CD14-positive monocyte (primary cell): ENCODE results near the gene MAP1LC3C. TPM values are rescaled to one million over a fixed set of nuclear protein-coding genes. Genes with fewer than 3 reads are reported as not detected.

Experiments
- DNase-seq, 3 donors: peaks; one replicate each; pipeline ENCODE4 v3.0.0-alpha.2; 2011 to 2022
- H2AFZ ChIP-seq: 2 replicates; pipeline ENCODE4 v1.6.0; 2012; ENCODE audit warnings: mild to moderate bottlenecking, low read depth, low read length, inconsistent platforms; ENCODE audit not compliant: insufficient read depth, poor library complexity, severe bottlenecking
- H3K27ac ChIP-seq, 2 donors: 1 replicate in 1 of 2; 2 replicates in 1 of 2; pipeline ENCODE4 v1.5.1; 2012 to 2013; ENCODE audit warnings: low read length in 2 of 2, control low read depth in 1 of 2, inconsistent platforms in 1 of 2, low read depth in 1 of 2, mild to moderate bottlenecking in 1 of 2
- H3K27me3 ChIP-seq, 2 donors: one replicate each; pipeline versions ENCODE4 v1.6.0 to v1.6.1; 2011 to 2013; ENCODE audit warnings: low read length in 2 of 2; ENCODE audit not compliant: control insufficient read depth in 2 of 2, insufficient read depth in 2 of 2
- H3K36me3 ChIP-seq, 2 donors: replicated peaks in 1 of 2; 1 replicate in 1 of 2; 2 replicates in 1 of 2; pipeline versions ENCODE4 v1.5.1 to v1.6.1; 2012 to 2013; ENCODE audit warnings: low read length in 2 of 2, control low read depth in 1 of 2, inconsistent platforms in 1 of 2, mild to moderate bottlenecking in 1 of 2; ENCODE audit not compliant: insufficient read depth in 2 of 2, control insufficient read depth in 1 of 2
- H3K4me1 ChIP-seq, 2 donors: 1 replicate in 1 of 2; 2 replicates in 1 of 2; pipeline versions ENCODE4 v1.5.1 to v1.6.1; 2012 to 2013; ENCODE audit warnings: low read length in 2 of 2, control low read depth in 1 of 2, inconsistent platforms in 1 of 2, mild to moderate bottlenecking in 1 of 2, moderate library complexity in 1 of 2; ENCODE audit not compliant: insufficient read depth in 2 of 2, control insufficient read depth in 1 of 2
- H3K4me2 ChIP-seq: replicated peaks from 2 replicates; pipeline ENCODE3; 2012; ENCODE audit warnings: low read length, moderate library complexity, mild to moderate bottlenecking; ENCODE audit not compliant: poor library complexity, severe bottlenecking; ENCODE audit errors: extremely low read depth
- H3K4me3 ChIP-seq, 3 experiments: fragments of 200-600 bp in 1 of 3; sonication (generic) in 1 of 3; replicated peaks in 1 of 3; 1 replicate in 2 of 3; 2 replicates in 1 of 3; pipeline ENCODE4 v1.5.1; 2011 to 2013; ENCODE audit warnings: low read length in 3 of 3, mild to moderate bottlenecking in 3 of 3, control low read depth in 2 of 3, low read depth in 2 of 3, inconsistent platforms in 1 of 3, moderate library complexity in 1 of 3
- H3K79me2 ChIP-seq: 2 replicates; pipeline ENCODE4 v1.6.0; 2012; ENCODE audit warnings: mild to moderate bottlenecking, control low read depth, inconsistent platforms, low read length, moderate library complexity; ENCODE audit not compliant: insufficient read depth
- H3K9ac ChIP-seq: 2 replicates; pipeline ENCODE4 v1.6.0; 2017; ENCODE audit warnings: low read length, mild to moderate bottlenecking; ENCODE audit not compliant: insufficient read depth, poor library complexity, severe bottlenecking
- H3K9me3 ChIP-seq, 2 donors: replicated peaks in 1 of 2; 1 replicate in 1 of 2; 2 replicates in 1 of 2; pipeline versions ENCODE4 v1.5.1 to v1.6.1; 2012 to 2013; ENCODE audit warnings: low read length in 2 of 2, control low read depth in 1 of 2; ENCODE audit not compliant: control insufficient read depth in 1 of 2, insufficient read depth in 1 of 2
- H4K20me1 ChIP-seq: 2 replicates; pipeline ENCODE4 v1.6.0; 2012; ENCODE audit warnings: mild to moderate bottlenecking, low read length, control low read depth, moderate library complexity; ENCODE audit not compliant: insufficient read depth
- H3K27ac Mint-ChIP-seq, 7 donors: one replicate each; pipeline ENCODE4 v1.8.0; 2020; ENCODE audit warnings: mild to moderate bottlenecking in 7 of 7, mixed read lengths in 7 of 7, moderate library complexity in 6 of 7, inconsistent platforms in 2 of 7
- H3K27me3 Mint-ChIP-seq, 3 donors: one replicate each; pipeline ENCODE4 v1.8.0; 2021 to 2022; ENCODE audit warnings: low read depth in 3 of 3, mild to moderate bottlenecking in 3 of 3, mixed read lengths in 3 of 3, moderate library complexity in 3 of 3, inconsistent platforms in 1 of 3
- H3K36me3 Mint-ChIP-seq, 2 donors: one replicate each; pipeline ENCODE4 v1.8.0; 2020; ENCODE audit warnings: mixed read lengths in 2 of 2, inconsistent platforms in 1 of 2, mild to moderate bottlenecking in 1 of 2
- H3K4me1 Mint-ChIP-seq: one replicate; pipeline ENCODE4 v1.8.0; 2020; ENCODE audit warnings: mild to moderate bottlenecking, mixed read lengths
- H3K4me3 Mint-ChIP-seq, 2 donors: one replicate each; pipeline ENCODE4 v1.8.0; 2020; ENCODE audit warnings: mild to moderate bottlenecking in 2 of 2, mixed read lengths in 2 of 2, moderate library complexity in 1 of 2
- H3K9me3 Mint-ChIP-seq, 7 donors: one replicate each; pipeline ENCODE4 v1.8.0; 2020 to 2022; ENCODE audit warnings: mixed read lengths in 7 of 7, mild to moderate bottlenecking in 6 of 7, moderate library complexity in 6 of 7, inconsistent platforms in 2 of 7
- WGBS: methylation state at CpG from one replicate; pipeline ENCODE4 v1.1.5; 2013; ENCODE audit warnings: missing lambda C conversion rate; ENCODE audit not compliant: insufficient coverage; 5-methylcytosine and 5-hydroxymethylcytosine counted together
- intact Hi-C, 2 donors: fragments of 100-400 bp; cut with micrococcal nuclease; formaldehyde crosslinking; loops; one replicate each; pipeline versions ENCODE4 v1.15.0 to v1.15.1; 2023
- polyA plus RNA-seq, 3 donors: library from polyadenylated mRNA; depleted of rRNA in 1 of 3; unstranded in 2 of 3; stranded (reverse) in 1 of 3; fragments of 300-500 nt in 2 of 3; fragments of >200 nt in 1 of 3; fragmentation: Illumina TruSeq in 2 of 3; gene quantifications; 1 replicate in 2 of 3; 2 replicates in 1 of 3; pipeline ENCODE4 v1.2.3, GENCODE V29; 2012 to 2021
- TF ChIP-seq, protein P1 (sequence below): fragments of 200-600 bp; IDR thresholded peaks from one replicate; pipeline ENCODE4 v1.8.0; 2022; ENCODE audit warnings: antibody characterized with exemption, mild to moderate bottlenecking

Gene MAP1LC3C
- polyA plus RNA-seq, 3 donors: 0.07 TPM; not detected in 2

- H3K4me3 ChIP-seq: no peak overlapping the region
- 27% methylated on average over 6 of the region's 10 CpGs for WGBS
- H3K9me3 Mint-ChIP-seq: no peaks in the 10 kb centered on the region
- H2AFZ ChIP-seq: no peak overlapping the region
- DNase-seq: peak; percentile 29 to 51 (median 30)
- H4K20me1 ChIP-seq: no peaks in the 10 kb centered on the region
- H3K27me3 Mint-ChIP-seq: peaks cover 4 to 5% (median 4%) of the 10 kb centered on the region in 3 donors
- H3K4me1 Mint-ChIP-seq: no peaks in the 10 kb centered on the region
- TF ChIP-seq, protein P1, sequence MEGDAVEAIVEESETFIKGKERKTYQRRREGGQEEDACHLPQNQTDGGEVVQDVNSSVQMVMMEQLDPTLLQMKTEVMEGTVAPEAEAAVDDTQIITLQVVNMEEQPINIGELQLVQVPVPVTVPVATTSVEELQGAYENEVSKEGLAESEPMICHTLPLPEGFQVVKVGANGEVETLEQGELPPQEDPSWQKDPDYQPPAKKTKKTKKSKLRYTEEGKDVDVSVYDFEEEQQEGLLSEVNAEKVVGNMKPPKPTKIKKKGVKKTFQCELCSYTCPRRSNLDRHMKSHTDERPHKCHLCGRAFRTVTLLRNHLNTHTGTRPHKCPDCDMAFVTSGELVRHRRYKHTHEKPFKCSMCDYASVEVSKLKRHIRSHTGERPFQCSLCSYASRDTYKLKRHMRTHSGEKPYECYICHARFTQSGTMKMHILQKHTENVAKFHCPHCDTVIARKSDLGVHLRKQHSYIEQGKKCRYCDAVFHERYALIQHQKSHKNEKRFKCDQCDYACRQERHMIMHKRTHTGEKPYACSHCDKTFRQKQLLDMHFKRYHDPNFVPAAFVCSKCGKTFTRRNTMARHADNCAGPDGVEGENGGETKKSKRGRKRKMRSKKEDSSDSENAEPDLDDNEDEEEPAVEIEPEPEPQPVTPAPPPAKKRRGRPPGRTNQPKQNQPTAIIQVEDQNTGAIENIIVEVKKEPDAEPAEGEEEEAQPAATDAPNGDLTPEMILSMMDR: peak; percentile 80
- no peak overlapping the region for H3K27ac ChIP-seq
- no peaks in the 10 kb centered on the region for H3K4me1 ChIP-seq
- H3K79me2 ChIP-seq: no peaks in the 10 kb centered on the region
- no peaks in the 10 kb centered on the region for H3K36me3 Mint-ChIP-seq
- H3K27me3 ChIP-seq: no peaks in the 10 kb centered on the region
- H3K4me3 Mint-ChIP-seq: no peak overlapping the region
- intact Hi-C loops: no loop called here
- no peak overlapping the region for H3K9ac ChIP-seq
- no peak overlapping the region for H3K4me2 ChIP-seq
- no peaks in the 10 kb centered on the region for H3K36me3 ChIP-seq
- no peak overlapping the region for H3K27ac Mint-ChIP-seq
- H3K9me3 ChIP-seq: no peaks in the 10 kb centered on the region
Measured at GRCh38 chr1:242017580-242018233, 18.8 kb upstream of the MAP1LC3C start.

DNA sequence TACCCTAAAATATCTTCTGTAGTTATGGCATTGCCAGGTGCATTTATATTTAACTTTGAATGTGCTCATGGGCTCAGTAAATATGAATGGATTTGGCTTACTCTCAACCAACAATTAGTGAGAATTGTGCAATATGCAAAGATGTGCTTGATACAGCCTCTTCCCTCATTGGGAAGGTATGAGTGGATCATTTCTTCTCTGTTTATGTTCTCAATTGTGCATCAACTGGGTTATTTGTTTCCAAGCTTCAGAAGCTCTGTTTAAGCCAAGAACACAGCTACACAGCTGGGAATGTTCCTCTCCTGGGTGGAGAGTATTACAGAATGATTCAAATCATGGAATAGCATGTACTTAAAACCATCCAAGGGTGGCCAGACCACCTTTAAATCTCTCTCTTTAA, 17.6 kb upstream of the MAP1LC3C start:
- no peaks in the 10 kb centered on the region for H3K4me1 ChIP-seq
- Mint-ChIP-seq H3K4me3 (no peak overlapping the region), H3K9me3 (no peaks in the 10 kb centered on the region), H3K36me3 (no peaks in the 10 kb centered on the region), H3K4me1 (no peaks in the 10 kb centered on the region), H3K27ac (no peak overlapping the region), H3K27me3 (peaks cover 2 to 6% (median 5%) of the 10 kb centered on the region in 3 donors)
- H3K4me3 ChIP-seq: no peak overlapping the region
- no peak for DNase-seq
- H3K9me3 ChIP-seq: no peaks in the 10 kb centered on the region
- no peak overlapping the region for H3K27ac ChIP-seq
- no peak overlapping the region for H3K4me2 ChIP-seq
- H4K20me1 ChIP-seq: no peaks in the 10 kb centered on the region
- TF ChIP-seq, protein P1: no peak
- no peaks in the 10 kb centered on the region for H3K36me3 ChIP-seq
- H3K9ac ChIP-seq: no peak overlapping the region
- H3K27me3 ChIP-seq: no peaks in the 10 kb centered on the region
- peak overlapping the region; percentile 11 for H2AFZ ChIP-seq
- H3K79me2 ChIP-seq: no peaks in the 10 kb centered on the region
- intact Hi-C loops: no loop called here
